K562 (cell line): ENCODE data around the gene MIR17HG. TPM values are rescaled to one million over a fixed set of nuclear protein-coding genes. Genes with fewer than 3 reads are reported as not detected.
A peak's percentile ranks its signal among the peaks of the same experiment; 100 is the strongest.

Experiments used
- ATAC-seq: fragments of 200-7000 bp; cut with Tn5 transposase; 3 replicates; pipeline ENCODE4 v1.9.1; 2020; ENCODE audit warnings: moderate library complexity
- BruUV-seq: library from RNA; stranded (reverse); fragments of 400-500 nt; replicated peaks from 2 replicates; lab custom pipeline; 2021; lab: Mats Ljungman, UMichigan
- CTCF ChIA-PET: fragments of 300-600 bp; formaldehyde crosslinking; extraction: SDS; loops from one replicate; lab custom pipeline; 2021; ENCODE audit warnings: low intra/inter-chr PET ratio; lab: Yijun Ruan, JAX
- POLR2A ChIA-PET: fragments of 300-600, 350-650 bp; sonication (Branson Sonifier 250); formaldehyde crosslinking; extraction: SDS; loops from one replicate; lab custom pipeline; 2021; ENCODE audit warnings: antibody characterized with exemption, inconsistent platforms; lab: Yijun Ruan, JAX
- DNase-seq, 4 experiments: peaks; one replicate each; pipeline versions ENCODE4 v3.0.0 to v3.0.0-alpha.2; 2011 to 2018; ENCODE audit warnings: low spot score in 3 of 4, mixed read lengths in 3 of 4; ENCODE audit errors: extremely low read depth in 1 of 4
- FAIRE-seq: peaks from 2 replicates; lab custom pipeline; 2011; peaks lifted over from hg19 to GRCh38; lab: Jason Lieb, UNC
- H2AFZ ChIP-seq: 2 replicates; pipeline ENCODE4 v1.6.0; 2011; ENCODE audit warnings: low read depth, low read length, control low read depth, inconsistent platforms
- H3K27ac ChIP-seq: fragments of 200-600 bp; 3 replicates; pipeline ENCODE4 v1.8.0; 2011; ENCODE audit warnings: low read depth, mild to moderate bottlenecking, control low read depth, inconsistent platforms, low read length, moderate library complexity, mixed read lengths; ENCODE audit errors: extremely low read depth
- H3K27me3 ChIP-seq, 2 experiments: fragments of 300-600 bp in 1 of 2; 2 replicates in 1 of 2; 3 replicates in 1 of 2; pipeline versions ENCODE4 v1.6.0 to v1.8.0; 2011; ENCODE audit warnings: inconsistent platforms in 2 of 2, low read length in 2 of 2, mild to moderate bottlenecking in 1 of 2, mixed read lengths in 1 of 2, moderate library complexity in 1 of 2; ENCODE audit not compliant: control insufficient read depth in 2 of 2, insufficient read depth in 2 of 2
- H3K36me3 ChIP-seq: fragments of 300-600 bp; 3 replicates; pipeline ENCODE4 v1.8.0; 2011; ENCODE audit warnings: mild to moderate bottlenecking, low read length, inconsistent platforms; ENCODE audit not compliant: control insufficient read depth, insufficient read depth
- H3K4me1 ChIP-seq, 2 experiments: fragments of 200-600 bp in 1 of 2; replicated peaks in 1 of 2; 2 replicates in 1 of 2; 3 replicates in 1 of 2; pipeline versions ENCODE4 v1.5.1 to v1.8.0; 2011; ENCODE audit warnings: inconsistent platforms in 2 of 2, low read length in 2 of 2, mild to moderate bottlenecking in 1 of 2, mixed read lengths in 1 of 2, moderate library complexity in 1 of 2; ENCODE audit not compliant: control insufficient read depth in 2 of 2, insufficient read depth in 2 of 2
- H3K4me2 ChIP-seq: 2 replicates; pipeline ENCODE4 v1.6.1; 2011; ENCODE audit warnings: low read length, control low read depth, inconsistent platforms, mixed read lengths; ENCODE audit not compliant: insufficient read depth
- H3K4me3 ChIP-seq: fragments of 200-600 bp; sonication (generic), shearing (Covaris generic); 2 replicates; pipeline ENCODE4 v1.5.1; 2016; ENCODE audit warnings: control low read depth, inconsistent platforms
- H3K79me2 ChIP-seq: fragments of 200-600 bp; 3 replicates; pipeline ENCODE4 v1.8.0; 2011; ENCODE audit warnings: low read length, inconsistent platforms; ENCODE audit not compliant: control insufficient read depth, insufficient read depth
- H3K9ac ChIP-seq, 2 experiments: 2 replicates each; pipeline versions ENCODE4 v1.6.0 to v1.6.1; 2011; ENCODE audit warnings: low read depth in 2 of 2, low read length in 2 of 2, control low read depth in 1 of 2, inconsistent platforms in 1 of 2, mild to moderate bottlenecking in 1 of 2, mixed read lengths in 1 of 2; ENCODE audit not compliant: insufficient read depth in 1 of 2
- H3K9me1 ChIP-seq: one replicate; pipeline ENCODE4 v1.6.0; 2011; ENCODE audit warnings: inconsistent platforms, mild to moderate bottlenecking, low read length, moderate library complexity; ENCODE audit not compliant: control insufficient read depth, insufficient read depth
- H3K9me3 ChIP-seq: replicated peaks from 2 replicates; pipeline ENCODE4 v1.5.1; 2011; ENCODE audit warnings: low read depth, low read length, inconsistent platforms; ENCODE audit not compliant: control insufficient read depth, insufficient read depth
- H4K20me1 ChIP-seq: replicated peaks from 2 replicates; pipeline ENCODE4 v1.6.1; 2011; ENCODE audit warnings: low read length, inconsistent platforms, mixed read lengths; ENCODE audit not compliant: control insufficient read depth, insufficient read depth
- KDM5B ChIP-seq: fragments of 200-600 bp; sonication (generic); IDR thresholded peaks from 2 replicates; pipeline ENCODE4 v1.6.1; 2012; ENCODE audit warnings: low read depth, mild to moderate bottlenecking, moderate library complexity, low read length, control low read depth, inconsistent platforms; ENCODE audit not compliant: insufficient replicate concordance
- MLX ChIP-seq, 2 experiments: fragments of 450-650 bp in 1 of 2; sonication (generic) in 1 of 2; formaldehyde crosslinking; conservative IDR thresholded peaks; 2 replicates each; pipeline versions ENCODE4 v1.4.0 to v1.8.1; 2020 to 2022; ENCODE audit warnings: mild to moderate bottlenecking in 1 of 2, missing genetic modification reagents in 1 of 2
- POLR2H ChIP-seq: IDR thresholded peaks from 2 replicates; pipeline ENCODE4 v1.6.1; 2016; ENCODE audit warnings: missing genetic modification characterization, low read depth, mild to moderate bottlenecking, control low read depth, missing compliant biosample characterization, moderate library complexity
- RBM15 ChIP-seq: fragments of 200-400 bp; formaldehyde crosslinking; IDR thresholded peaks from 2 replicates; pipeline ENCODE4 v1.6.1; 2018; ENCODE audit warnings: mild to moderate bottlenecking, low read length, moderate library complexity; ENCODE audit not compliant: insufficient read depth
- ZBTB7A ChIP-seq: IDR thresholded peaks from 2 replicates; pipeline ENCODE4 v1.6.1; 2011; ENCODE audit warnings: low read depth, mild to moderate bottlenecking, low read length, moderate library complexity, borderline replicate concordance; ENCODE audit not compliant: control insufficient read depth
- ZNF217 ChIP-seq: sonication (generic); formaldehyde crosslinking; IDR thresholded peaks from 2 replicates; pipeline ENCODE4 v1.8.0; 2022; ENCODE audit warnings: mild to moderate bottlenecking, missing genetic modification reagents
- ZNF785 ChIP-seq: fragments of 250-450 bp; sonication (Bioruptor Pico); IDR thresholded peaks from 2 replicates; pipeline ENCODE4 v1.4.0; 2020; ENCODE audit warnings: mild to moderate bottlenecking
- WGBS: fragments of 100-300 bp; shearing (Covaris generic); methylation state at CpG from one replicate; pipeline ENCODE4 v1.1.6; 2016; ENCODE audit warnings: low coverage, mixed read lengths; ENCODE audit not compliant: insufficient coverage; ENCODE audit errors: missing lambda C conversion rate; 5-methylcytosine and 5-hydroxymethylcytosine counted together
- in situ Hi-C: fragments of 300-500 bp; cut with MboI; formaldehyde crosslinking; loops from 4 replicates; pipeline ENCODE4 v1.15.0; 2018; ENCODE audit warnings: inconsistent platforms, mixed read lengths
- intact Hi-C: fragments of 100-400 bp; cut with micrococcal nuclease; formaldehyde crosslinking; loops from 2 replicates; pipeline ENCODE4 v1.14.2; 2022
- polyA plus RNA-seq, 8 experiments: library from polyadenylated mRNA; depleted of rRNA in 4 of 8; stranded (reverse) in 5 of 8; unstranded in 3 of 8; fragments of >200 nt; fragmentation: Nextera tagmentation in 2 of 8; fragmentation: Illumina TruSeq in 1 of 8; extraction: Ambion mirVana in 2 of 8; extraction: Trizol in 1 of 8; gene quantifications; 2 replicates each; pipeline versions ENCODE4 v1.2.1 to v1.2.3, GENCODE V29; 2011 to 2014; ENCODE audit warnings: inconsistent platforms in 1 of 8, missing spikeins in 1 of 8
- total RNA-seq, 7 experiments: library from RNA; depleted of rRNA in 6 of 7; stranded (reverse); fragments of >200 nt in 6 of 7; fragmentation: Illumina TruSeq in 2 of 7; extraction: Trizol in 2 of 7; gene quantifications; 2 replicates each; pipeline versions ENCODE4 v1.2.1 to v1.2.3, GENCODE V29; 2011 to 2021; ENCODE audit warnings: low replicate concordance in 1 of 7
- TF ChIP-seq, protein P1 (sequence below): fragments of 250-450 bp; sonication (Bioruptor Pico); IDR thresholded peaks from 2 replicates; pipeline ENCODE4 v1.4.0; 2020
- TF ChIP-seq, protein P2 (sequence below): sonication (generic); formaldehyde crosslinking; IDR thresholded peaks from 2 replicates; pipeline ENCODE4 v1.8.1; 2023; ENCODE audit warnings: mild to moderate bottlenecking, missing genetic modification reagents
- TF ChIP-seq, protein P3 (sequence below): fragments of 450-650 bp; IDR thresholded peaks from 2 replicates; pipeline ENCODE4 v1.6.1; 2016; ENCODE audit warnings: missing biosample characterization, missing genetic modification characterization
- TF ChIP-seq, protein P4 (sequence below): sonication (generic); formaldehyde crosslinking; IDR thresholded peaks from 2 replicates; pipeline ENCODE4 v1.8.1; 2023; ENCODE audit warnings: mild to moderate bottlenecking, missing genetic modification reagents

MIR17HG gene
- total and polyA plus RNA-seq, 9 of the 15 experiments (the other 6 are each of a cell fraction or from before 2014, with no cell fraction given) = 44.2 to 218 (median 77.8) TPM

GRCh38 chr13:91349992-91350911 is 2.8 kb downstream of the MIR17HG start:
- BruUV-seq = TSS peak; percentile 31
- intact Hi-C loops = loop anchor here (2.0 kb wide), 1 partner anchor 215 kb away; no protein-coding TSS in a partner anchor
- in situ Hi-C loops = no loop called here
- CTCF ChIA-PET = interaction anchor here (1.2 kb wide), 1 partner anchor 22 kb away, joined by 3 read pairs; no protein-coding TSS in a partner anchor
- Histone ChIP-seq H3K27ac (peak overlapping the region; percentile 85), H3K79me2 (peaks cover 81% of the 10 kb centered on the region), H3K36me3 (peaks cover 63% of the 10 kb centered on the region), H3K4me2 (peak overlapping the region; percentile 87), H3K9me1 (peaks cover 13% of the 10 kb centered on the region), H3K4me3 (peak overlapping the region; percentile 58), H3K4me1 (peaks cover 19 to 30% of the 10 kb centered on the region in 2 experiments), H3K9me3 (no peaks in the 10 kb centered on the region), H2AFZ (no peak overlapping the region), H3K27me3 (no peaks in the 10 kb centered on the region), H3K9ac (peak overlapping the region; percentile 46 to 95), H4K20me1 (peaks cover 54% of the 10 kb centered on the region)
- ATAC-seq = no peak
- POLR2A ChIA-PET = interaction anchor here (0.7 to 4.3 kb wide), 4 partner anchors 9 to 18 kb away, joined by 3 to 54 read pairs (median 3); no protein-coding TSS in a partner anchor
- 5% methylated on average over 5 of the region's 5 CpGs for WGBS
- FAIRE-seq = no peak
- peak in 2 of 4 experiments; percentile 44 to 73 for DNase-seq
- no peak for TF ChIP-seq POLR2H (tag)
- TF ChIP-seq RBM15 = no peak
- TF ChIP-seq, protein P1, sequence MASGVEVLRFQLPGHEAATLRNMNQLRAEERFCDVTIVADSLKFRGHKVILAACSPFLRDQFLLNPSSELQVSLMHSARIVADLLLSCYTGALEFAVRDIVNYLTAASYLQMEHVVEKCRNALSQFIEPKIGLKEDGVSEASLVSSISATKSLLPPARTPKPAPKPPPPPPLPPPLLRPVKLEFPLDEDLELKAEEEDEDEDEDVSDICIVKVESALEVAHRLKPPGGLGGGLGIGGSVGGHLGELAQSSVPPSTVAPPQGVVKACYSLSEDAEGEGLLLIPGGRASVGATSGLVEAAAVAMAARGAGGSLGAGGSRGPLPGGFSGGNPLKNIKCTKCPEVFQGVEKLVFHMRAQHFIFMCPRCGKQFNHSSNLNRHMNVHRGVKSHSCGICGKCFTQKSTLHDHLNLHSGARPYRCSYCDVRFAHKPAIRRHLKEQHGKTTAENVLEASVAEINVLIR (CRISPR knock-in tag) = no peak
- no peak for TF ChIP-seq ZNF785 (CRISPR knock-in tag)
- TF ChIP-seq, protein P2, sequence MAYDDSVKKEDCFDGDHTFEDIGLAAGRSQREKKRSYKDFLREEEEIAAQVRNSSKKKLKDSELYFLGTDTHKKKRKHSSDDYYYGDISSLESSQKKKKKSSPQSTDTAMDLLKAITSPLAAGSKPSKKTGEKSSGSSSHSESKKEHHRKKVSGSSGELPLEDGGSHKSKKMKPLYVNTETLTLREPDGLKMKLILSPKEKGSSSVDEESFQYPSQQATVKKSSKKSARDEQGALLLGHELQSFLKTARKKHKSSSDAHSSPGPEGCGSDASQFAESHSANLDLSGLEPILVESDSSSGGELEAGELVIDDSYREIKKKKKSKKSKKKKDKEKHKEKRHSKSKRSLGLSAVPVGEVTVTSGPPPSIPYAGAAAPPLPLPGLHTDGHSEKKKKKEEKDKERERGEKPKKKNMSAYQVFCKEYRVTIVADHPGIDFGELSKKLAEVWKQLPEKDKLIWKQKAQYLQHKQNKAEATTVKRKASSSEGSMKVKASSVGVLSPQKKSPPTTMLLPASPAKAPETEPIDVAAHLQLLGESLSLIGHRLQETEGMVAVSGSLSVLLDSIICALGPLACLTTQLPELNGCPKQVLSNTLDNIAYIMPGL (CRISPR knock-in tag) = peak; percentile 54; the same call in 1 of the 2 replicates
- TF ChIP-seq, protein P3, sequence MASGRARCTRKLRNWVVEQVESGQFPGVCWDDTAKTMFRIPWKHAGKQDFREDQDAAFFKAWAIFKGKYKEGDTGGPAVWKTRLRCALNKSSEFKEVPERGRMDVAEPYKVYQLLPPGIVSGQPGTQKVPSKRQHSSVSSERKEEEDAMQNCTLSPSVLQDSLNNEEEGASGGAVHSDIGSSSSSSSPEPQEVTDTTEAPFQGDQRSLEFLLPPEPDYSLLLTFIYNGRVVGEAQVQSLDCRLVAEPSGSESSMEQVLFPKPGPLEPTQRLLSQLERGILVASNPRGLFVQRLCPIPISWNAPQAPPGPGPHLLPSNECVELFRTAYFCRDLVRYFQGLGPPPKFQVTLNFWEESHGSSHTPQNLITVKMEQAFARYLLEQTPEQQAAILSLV (tag) = no peak
- TF ChIP-seq MLX (CRISPR knock-in tag; conservative IDR thresholded peaks at IDR 0.05) = 0 out of 4 replicates have a peak, but pooled peaks of 1 of the 2 experiments have one; percentile 49
- TF ChIP-seq ZBTB7A = no peak
- no peak for TF ChIP-seq ZNF217 (CRISPR knock-in tag)
- TF ChIP-seq, protein P4, sequence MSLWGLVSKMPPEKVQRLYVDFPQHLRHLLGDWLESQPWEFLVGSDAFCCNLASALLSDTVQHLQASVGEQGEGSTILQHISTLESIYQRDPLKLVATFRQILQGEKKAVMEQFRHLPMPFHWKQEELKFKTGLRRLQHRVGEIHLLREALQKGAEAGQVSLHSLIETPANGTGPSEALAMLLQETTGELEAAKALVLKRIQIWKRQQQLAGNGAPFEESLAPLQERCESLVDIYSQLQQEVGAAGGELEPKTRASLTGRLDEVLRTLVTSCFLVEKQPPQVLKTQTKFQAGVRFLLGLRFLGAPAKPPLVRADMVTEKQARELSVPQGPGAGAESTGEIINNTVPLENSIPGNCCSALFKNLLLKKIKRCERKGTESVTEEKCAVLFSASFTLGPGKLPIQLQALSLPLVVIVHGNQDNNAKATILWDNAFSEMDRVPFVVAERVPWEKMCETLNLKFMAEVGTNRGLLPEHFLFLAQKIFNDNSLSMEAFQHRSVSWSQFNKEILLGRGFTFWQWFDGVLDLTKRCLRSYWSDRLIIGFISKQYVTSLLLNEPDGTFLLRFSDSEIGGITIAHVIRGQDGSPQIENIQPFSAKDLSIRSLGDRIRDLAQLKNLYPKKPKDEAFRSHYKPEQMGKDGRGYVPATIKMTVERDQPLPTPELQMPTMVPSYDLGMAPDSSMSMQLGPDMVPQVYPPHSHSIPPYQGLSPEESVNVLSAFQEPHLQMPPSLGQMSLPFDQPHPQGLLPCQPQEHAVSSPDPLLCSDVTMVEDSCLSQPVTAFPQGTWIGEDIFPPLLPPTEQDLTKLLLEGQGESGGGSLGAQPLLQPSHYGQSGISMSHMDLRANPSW (CRISPR knock-in tag) = 0 out of 2 replicates have a peak, but pooled peaks have one; percentile 22
- no peak for TF ChIP-seq KDM5B
